HEK293 (cell line): ENCODE data around the gene PLA2G4C.

Source experiments
- EGR2 ChIP-seq: fragments of 450-650 bp; formaldehyde crosslinking; IDR thresholded peaks from 2 replicates; pipeline ENCODE4 v1.5.1; 2016; ENCODE audit warnings: low read depth, missing biosample characterization, missing genetic modification characterization
- FEZF1 ChIP-seq: fragments of 450-650 bp; formaldehyde crosslinking; IDR thresholded peaks from 2 replicates; pipeline ENCODE4 v1.5.1; 2016; ENCODE audit warnings: missing biosample characterization, missing genetic modification characterization
- GLI2 ChIP-seq: fragments of 450-650 bp; formaldehyde crosslinking; IDR thresholded peaks from 2 replicates; pipeline ENCODE4; 2017; ENCODE audit warnings: missing biosample characterization, missing genetic modification characterization, low read depth, borderline replicate concordance
- GLI4 ChIP-seq: fragments of 450-650 bp; formaldehyde crosslinking; IDR thresholded peaks from 2 replicates; pipeline ENCODE4 v1.5.1; 2016; ENCODE audit warnings: missing biosample characterization, missing genetic modification characterization
- HOXC10 ChIP-seq: sonication (generic); formaldehyde crosslinking; IDR thresholded peaks from 2 replicates; pipeline ENCODE4 v1.8.1; 2023; ENCODE audit warnings: mild to moderate bottlenecking, missing genetic modification reagents
- MZF1 ChIP-seq: fragments of 450-650 bp; formaldehyde crosslinking; IDR thresholded peaks from 2 replicates; pipeline ENCODE4 v1.5.1; 2017; ENCODE audit warnings: missing biosample characterization, missing genetic modification characterization, borderline replicate concordance
- SP3 ChIP-seq: fragments of 450-650 bp; formaldehyde crosslinking; IDR thresholded peaks from 2 replicates; pipeline ENCODE4 v1.5.1; 2016; ENCODE audit warnings: missing biosample characterization, missing genetic modification characterization
- ZBTB20 ChIP-seq: fragments of 450-650 bp; formaldehyde crosslinking; IDR thresholded peaks from 2 replicates; pipeline ENCODE4 v1.5.1; 2016; ENCODE audit warnings: missing biosample characterization, missing genetic modification characterization
- ZBTB21 ChIP-seq: fragments of 450-650 bp; formaldehyde crosslinking; IDR thresholded peaks from 2 replicates; pipeline ENCODE4 v1.5.1; 2017; ENCODE audit warnings: missing biosample characterization, missing genetic modification characterization
- ZNF169 ChIP-seq: fragments of 450-650 bp; formaldehyde crosslinking; IDR thresholded peaks from 2 replicates; pipeline ENCODE4 v1.5.1; 2016; ENCODE audit warnings: missing biosample characterization, missing genetic modification characterization
- ZNF292 ChIP-seq: fragments of 450-650 bp; formaldehyde crosslinking; IDR thresholded peaks from 2 replicates; pipeline ENCODE4 v1.5.1; 2016; ENCODE audit warnings: low read depth, missing biosample characterization, missing genetic modification characterization, borderline replicate concordance
- ZNF302 ChIP-seq: fragments of 450-650 bp; formaldehyde crosslinking; IDR thresholded peaks from 2 replicates; pipeline ENCODE4 v1.5.1; 2016; ENCODE audit warnings: missing biosample characterization, missing genetic modification characterization, low read depth
- ZNF416 ChIP-seq: fragments of 450-650 bp; formaldehyde crosslinking; IDR thresholded peaks from 2 replicates; pipeline ENCODE4 v1.5.1; 2016; ENCODE audit warnings: missing biosample characterization, missing genetic modification characterization
- ZNF600 ChIP-seq: fragments of 450-650 bp; formaldehyde crosslinking; IDR thresholded peaks from 2 replicates; pipeline ENCODE4 v1.5.1; 2016; ENCODE audit warnings: missing biosample characterization, missing genetic modification characterization
- TF ChIP-seq, protein P1 (sequence below): fragments of 450-650 bp; formaldehyde crosslinking; IDR thresholded peaks from 2 replicates; pipeline ENCODE4 v1.5.1; 2016; ENCODE audit warnings: missing biosample characterization, missing genetic modification characterization, borderline replicate concordance
- TF ChIP-seq, protein P2 (sequence below): fragments of 450-650 bp; formaldehyde crosslinking; IDR thresholded peaks from 2 replicates; pipeline ENCODE4 v1.5.1; 2017; ENCODE audit warnings: missing biosample characterization, missing genetic modification characterization
- TF ChIP-seq, protein P3 (sequence below): fragments of 450-650 bp; formaldehyde crosslinking; IDR thresholded peaks from 2 replicates; pipeline ENCODE4 v1.5.1; 2016; ENCODE audit warnings: missing biosample characterization, missing genetic modification characterization
- TF ChIP-seq, protein P4 (sequence below): fragments of 450-650 bp; formaldehyde crosslinking; conservative IDR thresholded peaks from 2 replicates; pipeline ENCODE4 v1.5.1; 2016; ENCODE audit warnings: low read depth, missing biosample characterization, missing genetic modification characterization
- TF ChIP-seq, protein P5 (sequence below): fragments of 450-650 bp; formaldehyde crosslinking; IDR thresholded peaks from 2 replicates; pipeline ENCODE4 v1.5.1; 2016; ENCODE audit warnings: missing biosample characterization, missing genetic modification characterization, borderline replicate concordance
- TF ChIP-seq, protein P6 (sequence below): fragments of 450-650 bp; formaldehyde crosslinking; IDR thresholded peaks from 2 replicates; pipeline ENCODE4 v1.5.1; 2016; ENCODE audit warnings: missing biosample characterization, missing genetic modification characterization

PLA2G4C gene

DNA sequence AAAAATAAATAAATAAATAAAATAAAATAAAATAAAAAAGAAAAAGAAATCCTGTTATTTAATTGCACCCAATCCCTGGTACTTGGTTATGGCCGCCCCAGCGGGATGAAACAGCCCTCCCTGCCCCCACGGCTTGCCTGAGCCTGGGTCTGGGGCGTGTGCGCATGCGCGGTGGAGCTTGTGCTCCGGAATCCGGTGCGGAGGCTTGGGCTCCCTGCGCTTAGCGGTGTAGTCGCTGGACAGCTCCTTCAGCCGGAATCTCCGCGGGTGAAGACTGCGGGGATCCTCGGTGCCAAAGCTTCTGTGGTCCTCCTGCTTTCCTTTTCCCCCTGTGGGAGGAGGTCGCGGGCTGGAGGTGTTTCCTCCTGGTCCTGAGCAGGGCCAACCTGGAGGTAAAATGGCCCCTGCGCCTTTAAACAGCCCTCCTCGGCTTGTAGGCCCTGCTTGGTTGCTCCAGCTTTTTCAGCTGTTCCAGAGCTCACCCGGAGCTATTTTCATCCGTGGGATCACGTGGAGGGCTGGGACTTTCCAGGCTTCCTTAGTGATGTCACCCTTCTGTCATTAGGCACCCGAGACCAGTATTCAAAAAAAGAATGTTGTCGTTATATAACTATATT, at the start of gene PLA2G4C (continued):
- TF ChIP-seq, protein P1, sequence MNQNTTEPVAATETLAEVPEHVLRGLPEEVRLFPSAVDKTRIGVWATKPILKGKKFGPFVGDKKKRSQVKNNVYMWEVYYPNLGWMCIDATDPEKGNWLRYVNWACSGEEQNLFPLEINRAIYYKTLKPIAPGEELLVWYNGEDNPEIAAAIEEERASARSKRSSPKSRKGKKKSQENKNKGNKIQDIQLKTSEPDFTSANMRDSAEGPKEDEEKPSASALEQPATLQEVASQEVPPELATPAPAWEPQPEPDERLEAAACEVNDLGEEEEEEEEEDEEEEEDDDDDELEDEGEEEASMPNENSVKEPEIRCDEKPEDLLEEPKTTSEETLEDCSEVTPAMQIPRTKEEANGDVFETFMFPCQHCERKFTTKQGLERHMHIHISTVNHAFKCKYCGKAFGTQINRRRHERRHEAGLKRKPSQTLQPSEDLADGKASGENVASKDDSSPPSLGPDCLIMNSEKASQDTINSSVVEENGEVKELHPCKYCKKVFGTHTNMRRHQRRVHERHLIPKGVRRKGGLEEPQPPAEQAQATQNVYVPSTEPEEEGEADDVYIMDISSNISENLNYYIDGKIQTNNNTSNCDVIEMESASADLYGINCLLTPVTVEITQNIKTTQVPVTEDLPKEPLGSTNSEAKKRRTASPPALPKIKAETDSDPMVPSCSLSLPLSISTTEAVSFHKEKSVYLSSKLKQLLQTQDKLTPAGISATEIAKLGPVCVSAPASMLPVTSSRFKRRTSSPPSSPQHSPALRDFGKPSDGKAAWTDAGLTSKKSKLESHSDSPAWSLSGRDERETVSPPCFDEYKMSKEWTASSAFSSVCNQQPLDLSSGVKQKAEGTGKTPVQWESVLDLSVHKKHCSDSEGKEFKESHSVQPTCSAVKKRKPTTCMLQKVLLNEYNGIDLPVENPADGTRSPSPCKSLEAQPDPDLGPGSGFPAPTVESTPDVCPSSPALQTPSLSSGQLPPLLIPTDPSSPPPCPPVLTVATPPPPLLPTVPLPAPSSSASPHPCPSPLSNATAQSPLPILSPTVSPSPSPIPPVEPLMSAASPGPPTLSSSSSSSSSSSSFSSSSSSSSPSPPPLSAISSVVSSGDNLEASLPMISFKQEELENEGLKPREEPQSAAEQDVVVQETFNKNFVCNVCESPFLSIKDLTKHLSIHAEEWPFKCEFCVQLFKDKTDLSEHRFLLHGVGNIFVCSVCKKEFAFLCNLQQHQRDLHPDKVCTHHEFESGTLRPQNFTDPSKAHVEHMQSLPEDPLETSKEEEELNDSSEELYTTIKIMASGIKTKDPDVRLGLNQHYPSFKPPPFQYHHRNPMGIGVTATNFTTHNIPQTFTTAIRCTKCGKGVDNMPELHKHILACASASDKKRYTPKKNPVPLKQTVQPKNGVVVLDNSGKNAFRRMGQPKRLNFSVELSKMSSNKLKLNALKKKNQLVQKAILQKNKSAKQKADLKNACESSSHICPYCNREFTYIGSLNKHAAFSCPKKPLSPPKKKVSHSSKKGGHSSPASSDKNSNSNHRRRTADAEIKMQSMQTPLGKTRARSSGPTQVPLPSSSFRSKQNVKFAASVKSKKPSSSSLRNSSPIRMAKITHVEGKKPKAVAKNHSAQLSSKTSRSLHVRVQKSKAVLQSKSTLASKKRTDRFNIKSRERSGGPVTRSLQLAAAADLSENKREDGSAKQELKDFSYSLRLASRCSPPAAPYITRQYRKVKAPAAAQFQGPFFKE (tag by site-specific recombination), result no peak
- no peak for TF ChIP-seq ZNF416 (tag by site-specific recombination)
- no peak for TF ChIP-seq EGR2 (tag by site-specific recombination)
- TF ChIP-seq HOXC10 (CRISPR knock-in tag), result no peak
- TF ChIP-seq, protein P2, sequence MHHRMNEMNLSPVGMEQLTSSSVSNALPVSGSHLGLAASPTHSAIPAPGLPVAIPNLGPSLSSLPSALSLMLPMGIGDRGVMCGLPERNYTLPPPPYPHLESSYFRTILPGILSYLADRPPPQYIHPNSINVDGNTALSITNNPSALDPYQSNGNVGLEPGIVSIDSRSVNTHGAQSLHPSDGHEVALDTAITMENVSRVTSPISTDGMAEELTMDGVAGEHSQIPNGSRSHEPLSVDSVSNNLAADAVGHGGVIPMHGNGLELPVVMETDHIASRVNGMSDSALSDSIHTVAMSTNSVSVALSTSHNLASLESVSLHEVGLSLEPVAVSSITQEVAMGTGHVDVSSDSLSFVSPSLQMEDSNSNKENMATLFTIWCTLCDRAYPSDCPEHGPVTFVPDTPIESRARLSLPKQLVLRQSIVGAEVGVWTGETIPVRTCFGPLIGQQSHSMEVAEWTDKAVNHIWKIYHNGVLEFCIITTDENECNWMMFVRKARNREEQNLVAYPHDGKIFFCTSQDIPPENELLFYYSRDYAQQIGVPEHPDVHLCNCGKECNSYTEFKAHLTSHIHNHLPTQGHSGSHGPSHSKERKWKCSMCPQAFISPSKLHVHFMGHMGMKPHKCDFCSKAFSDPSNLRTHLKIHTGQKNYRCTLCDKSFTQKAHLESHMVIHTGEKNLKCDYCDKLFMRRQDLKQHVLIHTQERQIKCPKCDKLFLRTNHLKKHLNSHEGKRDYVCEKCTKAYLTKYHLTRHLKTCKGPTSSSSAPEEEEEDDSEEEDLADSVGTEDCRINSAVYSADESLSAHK, result no peak
- peak; percentile 98 for TF ChIP-seq ZNF600 (tag by site-specific recombination)
- TF ChIP-seq MZF1, result no peak
- no peak for TF ChIP-seq ZNF292 (tag by site-specific recombination)
- 0 out of 2 replicates have a peak, but pooled peaks have one; percentile 15 for TF ChIP-seq ZNF302 (tag by site-specific recombination)
- TF ChIP-seq, protein P3, sequence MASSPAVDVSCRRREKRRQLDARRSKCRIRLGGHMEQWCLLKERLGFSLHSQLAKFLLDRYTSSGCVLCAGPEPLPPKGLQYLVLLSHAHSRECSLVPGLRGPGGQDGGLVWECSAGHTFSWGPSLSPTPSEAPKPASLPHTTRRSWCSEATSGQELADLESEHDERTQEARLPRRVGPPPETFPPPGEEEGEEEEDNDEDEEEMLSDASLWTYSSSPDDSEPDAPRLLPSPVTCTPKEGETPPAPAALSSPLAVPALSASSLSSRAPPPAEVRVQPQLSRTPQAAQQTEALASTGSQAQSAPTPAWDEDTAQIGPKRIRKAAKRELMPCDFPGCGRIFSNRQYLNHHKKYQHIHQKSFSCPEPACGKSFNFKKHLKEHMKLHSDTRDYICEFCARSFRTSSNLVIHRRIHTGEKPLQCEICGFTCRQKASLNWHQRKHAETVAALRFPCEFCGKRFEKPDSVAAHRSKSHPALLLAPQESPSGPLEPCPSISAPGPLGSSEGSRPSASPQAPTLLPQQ (tag by site-specific recombination), result peak; percentile 79
- TF ChIP-seq, protein P4, sequence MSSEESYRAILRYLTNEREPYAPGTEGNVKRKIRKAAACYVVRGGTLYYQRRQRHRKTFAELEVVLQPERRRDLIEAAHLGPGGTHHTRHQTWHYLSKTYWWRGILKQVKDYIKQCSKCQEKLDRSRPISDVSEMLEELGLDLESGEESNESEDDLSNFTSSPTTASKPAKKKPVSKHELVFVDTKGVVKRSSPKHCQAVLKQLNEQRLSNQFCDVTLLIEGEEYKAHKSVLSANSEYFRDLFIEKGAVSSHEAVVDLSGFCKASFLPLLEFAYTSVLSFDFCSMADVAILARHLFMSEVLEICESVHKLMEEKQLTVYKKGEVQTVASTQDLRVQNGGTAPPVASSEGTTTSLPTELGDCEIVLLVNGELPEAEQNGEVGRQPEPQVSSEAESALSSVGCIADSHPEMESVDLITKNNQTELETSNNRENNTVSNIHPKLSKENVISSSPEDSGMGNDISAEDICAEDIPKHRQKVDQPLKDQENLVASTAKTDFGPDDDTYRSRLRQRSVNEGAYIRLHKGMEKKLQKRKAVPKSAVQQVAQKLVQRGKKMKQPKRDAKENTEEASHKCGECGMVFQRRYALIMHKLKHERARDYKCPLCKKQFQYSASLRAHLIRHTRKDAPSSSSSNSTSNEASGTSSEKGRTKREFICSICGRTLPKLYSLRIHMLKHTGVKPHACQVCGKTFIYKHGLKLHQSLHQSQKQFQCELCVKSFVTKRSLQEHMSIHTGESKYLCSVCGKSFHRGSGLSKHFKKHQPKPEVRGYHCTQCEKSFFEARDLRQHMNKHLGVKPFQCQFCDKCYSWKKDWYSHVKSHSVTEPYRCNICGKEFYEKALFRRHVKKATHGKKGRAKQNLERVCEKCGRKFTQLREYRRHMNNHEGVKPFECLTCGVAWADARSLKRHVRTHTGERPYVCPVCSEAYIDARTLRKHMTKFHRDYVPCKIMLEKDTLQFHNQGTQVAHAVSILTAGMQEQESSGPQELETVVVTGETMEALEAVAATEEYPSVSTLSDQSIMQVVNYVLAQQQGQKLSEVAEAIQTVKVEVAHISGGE (tag by site-specific recombination), result peak; percentile 76
- no peak for TF ChIP-seq SP3 (tag by site-specific recombination)
- TF ChIP-seq ZBTB21 (tag by site-specific recombination), result 0 out of 2 replicates have a peak, but pooled peaks have one; percentile 51
- no peak for TF ChIP-seq ZNF169
- no peak for TF ChIP-seq GLI4 (tag by site-specific recombination)
- TF ChIP-seq FEZF1, result no peak
- no peak for TF ChIP-seq GLI2 (tag by site-specific recombination)
- no peak; the same call in 1 of the 2 replicates for TF ChIP-seq ZBTB20 (tag by site-specific recombination)
- TF ChIP-seq, protein P5, sequence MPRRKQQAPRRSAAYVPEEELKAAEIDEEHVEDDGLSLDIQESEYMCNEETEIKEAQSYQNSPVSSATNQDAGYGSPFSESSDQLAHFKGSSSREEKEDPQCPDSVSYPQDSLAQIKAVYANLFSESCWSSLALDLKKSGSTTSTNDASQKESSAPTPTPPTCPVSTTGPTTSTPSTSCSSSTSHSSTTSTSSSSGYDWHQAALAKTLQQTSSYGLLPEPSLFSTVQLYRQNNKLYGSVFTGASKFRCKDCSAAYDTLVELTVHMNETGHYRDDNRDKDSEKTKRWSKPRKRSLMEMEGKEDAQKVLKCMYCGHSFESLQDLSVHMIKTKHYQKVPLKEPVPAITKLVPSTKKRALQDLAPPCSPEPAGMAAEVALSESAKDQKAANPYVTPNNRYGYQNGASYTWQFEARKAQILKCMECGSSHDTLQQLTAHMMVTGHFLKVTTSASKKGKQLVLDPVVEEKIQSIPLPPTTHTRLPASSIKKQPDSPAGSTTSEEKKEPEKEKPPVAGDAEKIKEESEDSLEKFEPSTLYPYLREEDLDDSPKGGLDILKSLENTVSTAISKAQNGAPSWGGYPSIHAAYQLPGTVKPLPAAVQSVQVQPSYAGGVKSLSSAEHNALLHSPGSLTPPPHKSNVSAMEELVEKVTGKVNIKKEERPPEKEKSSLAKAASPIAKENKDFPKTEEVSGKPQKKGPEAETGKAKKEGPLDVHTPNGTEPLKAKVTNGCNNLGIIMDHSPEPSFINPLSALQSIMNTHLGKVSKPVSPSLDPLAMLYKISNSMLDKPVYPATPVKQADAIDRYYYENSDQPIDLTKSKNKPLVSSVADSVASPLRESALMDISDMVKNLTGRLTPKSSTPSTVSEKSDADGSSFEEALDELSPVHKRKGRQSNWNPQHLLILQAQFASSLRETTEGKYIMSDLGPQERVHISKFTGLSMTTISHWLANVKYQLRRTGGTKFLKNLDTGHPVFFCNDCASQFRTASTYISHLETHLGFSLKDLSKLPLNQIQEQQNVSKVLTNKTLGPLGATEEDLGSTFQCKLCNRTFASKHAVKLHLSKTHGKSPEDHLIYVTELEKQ, result no peak
- TF ChIP-seq, protein P6, sequence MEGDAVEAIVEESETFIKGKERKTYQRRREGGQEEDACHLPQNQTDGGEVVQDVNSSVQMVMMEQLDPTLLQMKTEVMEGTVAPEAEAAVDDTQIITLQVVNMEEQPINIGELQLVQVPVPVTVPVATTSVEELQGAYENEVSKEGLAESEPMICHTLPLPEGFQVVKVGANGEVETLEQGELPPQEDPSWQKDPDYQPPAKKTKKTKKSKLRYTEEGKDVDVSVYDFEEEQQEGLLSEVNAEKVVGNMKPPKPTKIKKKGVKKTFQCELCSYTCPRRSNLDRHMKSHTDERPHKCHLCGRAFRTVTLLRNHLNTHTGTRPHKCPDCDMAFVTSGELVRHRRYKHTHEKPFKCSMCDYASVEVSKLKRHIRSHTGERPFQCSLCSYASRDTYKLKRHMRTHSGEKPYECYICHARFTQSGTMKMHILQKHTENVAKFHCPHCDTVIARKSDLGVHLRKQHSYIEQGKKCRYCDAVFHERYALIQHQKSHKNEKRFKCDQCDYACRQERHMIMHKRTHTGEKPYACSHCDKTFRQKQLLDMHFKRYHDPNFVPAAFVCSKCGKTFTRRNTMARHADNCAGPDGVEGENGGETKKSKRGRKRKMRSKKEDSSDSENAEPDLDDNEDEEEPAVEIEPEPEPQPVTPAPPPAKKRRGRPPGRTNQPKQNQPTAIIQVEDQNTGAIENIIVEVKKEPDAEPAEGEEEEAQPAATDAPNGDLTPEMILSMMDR (tag by site-specific recombination), result no peak
